ENCODE data around the gene RIMS3. TPM values are rescaled to one million over a fixed set of nuclear protein-coding genes. Genes with fewer than 3 reads are reported as not detected.

RIMS3 gene
- total RNA-seq, 1 experiment from 2014 or later, result 9.0 TPM

DNA sequence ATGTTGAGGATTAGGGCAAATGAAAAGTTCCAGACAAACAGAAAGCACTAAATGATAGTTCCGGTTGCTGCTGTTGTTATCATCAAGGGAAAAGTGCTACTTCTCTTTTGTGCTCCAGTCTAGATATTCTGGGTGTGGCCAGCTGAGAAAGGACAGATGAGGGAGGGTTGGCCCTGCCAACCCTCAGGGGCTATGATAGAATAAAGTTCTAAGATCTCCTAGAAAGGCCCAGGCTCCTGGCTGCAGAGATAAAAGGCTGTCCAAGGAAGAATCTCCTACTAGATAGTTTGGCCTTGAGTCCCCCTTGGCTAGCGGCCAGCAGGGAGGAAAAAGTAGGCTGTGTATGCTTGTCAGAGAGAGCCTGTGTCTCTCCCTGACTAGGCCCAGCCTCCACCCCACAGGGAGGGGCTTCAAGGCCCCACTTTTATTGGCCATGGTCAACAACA, 31.5 kb downstream of the RIMS3 start:
- DNase-seq (ENCODE audit: low read depth, low spot score), result no peak
- Histone ChIP-seq H3K9me3 (ENCODE audit: control insufficient read depth in 1 of 2, insufficient read depth in 1 of 2, low read depth in 1 of 2, low read length in 2 of 2) (no peaks in the 10 kb centered on the region), H3K4me3 (replicated peaks in 1 of 2; ENCODE audit: low read depth in 1 of 2, low read length in 2 of 2) (no peak overlapping the region), H2AFZ (ENCODE audit: low read depth, low read length, poor library complexity, severe bottlenecking) (no peak overlapping the region), H3K27me3 (ENCODE audit: insufficient read depth, low read length) (no peaks in the 10 kb centered on the region), H3K4me2 (ENCODE audit: low read length) (no peak overlapping the region), H3K79me2 (ENCODE audit: insufficient read depth, low read length) (no peaks in the 10 kb centered on the region), H3K9ac (ENCODE audit: low read length) (no peak overlapping the region), H3K27ac (ENCODE audit: low read depth, low read length) (no peak overlapping the region), H4K20me1 (ENCODE audit: insufficient read depth) (no peaks in the 10 kb centered on the region), H3K9me2 (ENCODE audit: insufficient read depth) (no peaks in the 10 kb centered on the region), H3K36me3 (ENCODE audit: control insufficient read depth in 1 of 2, insufficient read depth in 2 of 2, low read length in 2 of 2) (no peaks in the 10 kb centered on the region), H3K4me1 (ENCODE audit: control insufficient read depth in 1 of 2, insufficient read depth in 2 of 2, low read length in 2 of 2) (peaks cover 0 to 5% of the 10 kb centered on the region in 2 experiments; a peak in 1 of 4 replicates)
- ChIA-PET RAD21 (ENCODE audit: low non-redundant PET in 1 of 2, low total read pairs in 2 of 2, uncharacterized antibody in 2 of 2, unreplicated experiment in 2 of 2) (no interaction called here), CTCF (interaction anchor here (1.1 to 2.1 kb wide), 2 partner anchors 35 to 318 kb away, joined by 3 to 7 read pairs; no protein-coding TSS in a partner anchor), POLR2A (no interaction called here)
- TF ChIP-seq, protein P1, sequence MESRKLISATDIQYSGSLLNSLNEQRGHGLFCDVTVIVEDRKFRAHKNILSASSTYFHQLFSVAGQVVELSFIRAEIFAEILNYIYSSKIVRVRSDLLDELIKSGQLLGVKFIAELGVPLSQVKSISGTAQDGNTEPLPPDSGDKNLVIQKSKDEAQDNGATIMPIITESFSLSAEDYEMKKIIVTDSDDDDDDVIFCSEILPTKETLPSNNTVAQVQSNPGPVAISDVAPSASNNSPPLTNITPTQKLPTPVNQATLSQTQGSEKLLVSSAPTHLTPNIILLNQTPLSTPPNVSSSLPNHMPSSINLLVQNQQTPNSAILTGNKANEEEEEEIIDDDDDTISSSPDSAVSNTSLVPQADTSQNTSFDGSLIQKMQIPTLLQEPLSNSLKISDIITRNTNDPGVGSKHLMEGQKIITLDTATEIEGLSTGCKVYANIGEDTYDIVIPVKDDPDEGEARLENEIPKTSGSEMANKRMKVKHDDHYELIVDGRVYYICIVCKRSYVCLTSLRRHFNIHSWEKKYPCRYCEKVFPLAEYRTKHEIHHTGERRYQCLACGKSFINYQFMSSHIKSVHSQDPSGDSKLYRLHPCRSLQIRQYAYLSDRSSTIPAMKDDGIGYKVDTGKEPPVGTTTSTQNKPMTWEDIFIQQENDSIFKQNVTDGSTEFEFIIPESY (IDR thresholded peaks at IDR 0.05; ENCODE audit: extremely low read depth, insufficient replicate concordance, low read length), result no peak
- TF ChIP-seq, protein P2, sequence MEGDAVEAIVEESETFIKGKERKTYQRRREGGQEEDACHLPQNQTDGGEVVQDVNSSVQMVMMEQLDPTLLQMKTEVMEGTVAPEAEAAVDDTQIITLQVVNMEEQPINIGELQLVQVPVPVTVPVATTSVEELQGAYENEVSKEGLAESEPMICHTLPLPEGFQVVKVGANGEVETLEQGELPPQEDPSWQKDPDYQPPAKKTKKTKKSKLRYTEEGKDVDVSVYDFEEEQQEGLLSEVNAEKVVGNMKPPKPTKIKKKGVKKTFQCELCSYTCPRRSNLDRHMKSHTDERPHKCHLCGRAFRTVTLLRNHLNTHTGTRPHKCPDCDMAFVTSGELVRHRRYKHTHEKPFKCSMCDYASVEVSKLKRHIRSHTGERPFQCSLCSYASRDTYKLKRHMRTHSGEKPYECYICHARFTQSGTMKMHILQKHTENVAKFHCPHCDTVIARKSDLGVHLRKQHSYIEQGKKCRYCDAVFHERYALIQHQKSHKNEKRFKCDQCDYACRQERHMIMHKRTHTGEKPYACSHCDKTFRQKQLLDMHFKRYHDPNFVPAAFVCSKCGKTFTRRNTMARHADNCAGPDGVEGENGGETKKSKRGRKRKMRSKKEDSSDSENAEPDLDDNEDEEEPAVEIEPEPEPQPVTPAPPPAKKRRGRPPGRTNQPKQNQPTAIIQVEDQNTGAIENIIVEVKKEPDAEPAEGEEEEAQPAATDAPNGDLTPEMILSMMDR (IDR thresholded peaks at IDR 0.05 in 2 of 3, conservative IDR thresholded peaks at IDR 0.05 in 1 of 3; ENCODE audit: borderline replicate concordance in 1 of 3, insufficient read depth in 1 of 3, low read depth in 2 of 3, low read length in 2 of 3), result no peak
- no peak for TF ChIP-seq SIN3A (IDR thresholded peaks at IDR 0.05; ENCODE audit: low read depth)
- no peak for TF ChIP-seq CBX3 (IDR thresholded peaks at IDR 0.05; ENCODE audit: low read depth)
- TF ChIP-seq ELF1 (IDR thresholded peaks at IDR 0.05; ENCODE audit: borderline replicate concordance, low read depth), result no peak
- TF ChIP-seq TCF7L2 (IDR thresholded peaks at IDR 0.05; ENCODE audit: borderline replicate concordance, extremely low read depth, insufficient read depth, insufficient read length), result no peak
- TF ChIP-seq RAD21 (IDR thresholded peaks at IDR 0.05; ENCODE audit: low read depth), result no peak
- TF ChIP-seq JUND (IDR thresholded peaks at IDR 0.05), result no peak
- no peak for TF ChIP-seq EZH2phosphoT487 (IDR thresholded peaks at IDR 0.05; ENCODE audit: borderline replicate concordance)
- TF ChIP-seq FOSL1 (IDR thresholded peaks at IDR 0.05; ENCODE audit: low read depth), result no peak
- TF ChIP-seq, protein P3, sequence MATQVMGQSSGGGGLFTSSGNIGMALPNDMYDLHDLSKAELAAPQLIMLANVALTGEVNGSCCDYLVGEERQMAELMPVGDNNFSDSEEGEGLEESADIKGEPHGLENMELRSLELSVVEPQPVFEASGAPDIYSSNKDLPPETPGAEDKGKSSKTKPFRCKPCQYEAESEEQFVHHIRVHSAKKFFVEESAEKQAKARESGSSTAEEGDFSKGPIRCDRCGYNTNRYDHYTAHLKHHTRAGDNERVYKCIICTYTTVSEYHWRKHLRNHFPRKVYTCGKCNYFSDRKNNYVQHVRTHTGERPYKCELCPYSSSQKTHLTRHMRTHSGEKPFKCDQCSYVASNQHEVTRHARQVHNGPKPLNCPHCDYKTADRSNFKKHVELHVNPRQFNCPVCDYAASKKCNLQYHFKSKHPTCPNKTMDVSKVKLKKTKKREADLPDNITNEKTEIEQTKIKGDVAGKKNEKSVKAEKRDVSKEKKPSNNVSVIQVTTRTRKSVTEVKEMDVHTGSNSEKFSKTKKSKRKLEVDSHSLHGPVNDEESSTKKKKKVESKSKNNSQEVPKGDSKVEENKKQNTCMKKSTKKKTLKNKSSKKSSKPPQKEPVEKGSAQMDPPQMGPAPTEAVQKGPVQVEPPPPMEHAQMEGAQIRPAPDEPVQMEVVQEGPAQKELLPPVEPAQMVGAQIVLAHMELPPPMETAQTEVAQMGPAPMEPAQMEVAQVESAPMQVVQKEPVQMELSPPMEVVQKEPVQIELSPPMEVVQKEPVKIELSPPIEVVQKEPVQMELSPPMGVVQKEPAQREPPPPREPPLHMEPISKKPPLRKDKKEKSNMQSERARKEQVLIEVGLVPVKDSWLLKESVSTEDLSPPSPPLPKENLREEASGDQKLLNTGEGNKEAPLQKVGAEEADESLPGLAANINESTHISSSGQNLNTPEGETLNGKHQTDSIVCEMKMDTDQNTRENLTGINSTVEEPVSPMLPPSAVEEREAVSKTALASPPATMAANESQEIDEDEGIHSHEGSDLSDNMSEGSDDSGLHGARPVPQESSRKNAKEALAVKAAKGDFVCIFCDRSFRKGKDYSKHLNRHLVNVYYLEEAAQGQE (IDR thresholded peaks at IDR 0.05; ENCODE audit: low read depth), result no peak
- TF ChIP-seq SRF (IDR thresholded peaks at IDR 0.05; ENCODE audit: low read depth), result no peak
- no peak for TF ChIP-seq POLR2A (IDR thresholded peaks at IDR 0.05; ENCODE audit: borderline replicate concordance, extremely low read depth, insufficient read depth, insufficient read length)
- TF ChIP-seq EGR1 (IDR thresholded peaks at IDR 0.05; ENCODE audit: low read depth), result no peak
- TF ChIP-seq POLR2AphosphoS5 (IDR thresholded peaks at IDR 0.05; ENCODE audit: low read depth, low read length), result no peak
- intact Hi-C loops (cut with micrococcal nuclease), result no loop called here
- ATAC-seq, result no peak
- no TSS peak for BruUV-seq (replicated peaks)

All from HCT116 (cell line).